HEK293 (cell line): ENCODE data around the gene CTSZ.

Experiments
- CTCF ChIA-PET: fragments of 350-600 bp; formaldehyde crosslinking; extraction: SDS; loops from one replicate; lab custom pipeline; 2021; ENCODE audit warnings: antibody characterized with exemption; lab: Yijun Ruan, JAX
- POLR2A ChIA-PET: fragments of 300-600 bp; formaldehyde crosslinking; extraction: SDS; loops from one replicate; lab custom pipeline; 2020; ENCODE audit warnings: antibody characterized with exemption, inconsistent platforms; lab: Yijun Ruan, JAX
- H3K27ac ChIP-seq: fragments of 200-500 bp; sonication (Bioruptor generic); 2 replicates; pipeline ENCODE4 v1.5.1; 2014; ENCODE audit warnings: low read depth, low read length, control low read depth, inconsistent platforms; ENCODE audit errors: extremely low read depth
- H3K36me3 ChIP-seq, 2 experiments: fragments of 200-500 bp in 1 of 2; sonication (Bioruptor generic) in 1 of 2; 1 replicate in 1 of 2; 2 replicates in 1 of 2; pipeline ENCODE4 v1.5.1; 2014 to 2017; ENCODE audit warnings: inconsistent platforms in 2 of 2, low read length in 2 of 2; ENCODE audit not compliant: control insufficient read depth in 2 of 2, insufficient read depth in 1 of 2
- H3K4me1 ChIP-seq: fragments of 200-500 bp; sonication (Bioruptor generic); 2 replicates; pipeline ENCODE4 v1.5.1; 2014; ENCODE audit warnings: mild to moderate bottlenecking, low read length, inconsistent platforms; ENCODE audit not compliant: control insufficient read depth, insufficient read depth
- H3K4me3 ChIP-seq: 2 replicates; pipeline ENCODE4 v1.5.1; 2011; ENCODE audit warnings: low read depth, mild to moderate bottlenecking, control low read depth, low read length, moderate library complexity
- H3K9me3 ChIP-seq: fragments of 200-500 bp; sonication (Bioruptor generic); 2 replicates; pipeline ENCODE4 v1.5.1; 2014; ENCODE audit warnings: low read depth, low read length, inconsistent platforms; ENCODE audit not compliant: control insufficient read depth, insufficient read depth
- GLIS1 ChIP-seq: fragments of 450-650 bp; formaldehyde crosslinking; IDR thresholded peaks from 2 replicates; pipeline ENCODE4 v1.5.1; 2016; ENCODE audit warnings: missing biosample characterization, missing genetic modification characterization
- KLF7 ChIP-seq: fragments of 450-650 bp; formaldehyde crosslinking; IDR thresholded peaks from 2 replicates; pipeline ENCODE4 v1.5.1; 2016; ENCODE audit warnings: missing biosample characterization, missing genetic modification characterization, borderline replicate concordance
- PRDM4 ChIP-seq: fragments of 450-650 bp; formaldehyde crosslinking; IDR thresholded peaks from 2 replicates; pipeline ENCODE4 v1.5.1; 2017; ENCODE audit warnings: missing biosample characterization, missing genetic modification characterization
- SP3 ChIP-seq: fragments of 450-650 bp; formaldehyde crosslinking; IDR thresholded peaks from 2 replicates; pipeline ENCODE4 v1.5.1; 2016; ENCODE audit warnings: missing biosample characterization, missing genetic modification characterization
- ZBTB17 ChIP-seq: fragments of 450-650 bp; formaldehyde crosslinking; IDR thresholded peaks from 2 replicates; pipeline ENCODE4 v1.5.1; 2016; ENCODE audit warnings: missing biosample characterization, missing genetic modification characterization
- ZBTB26 ChIP-seq: fragments of 450-650 bp; formaldehyde crosslinking; optimal IDR thresholded peaks from 2 replicates; pipeline ENCODE3; 2016; ENCODE audit warnings: missing biosample characterization, mild to moderate bottlenecking, missing genetic modification characterization
- ZFP3 ChIP-seq: fragments of 450-650 bp; formaldehyde crosslinking; IDR thresholded peaks from 2 replicates; pipeline ENCODE4 v1.5.1; 2016; ENCODE audit warnings: low read depth, missing biosample characterization, missing genetic modification characterization
- ZNF114 ChIP-seq: fragments of 450-650 bp; formaldehyde crosslinking; IDR thresholded peaks from 2 replicates; pipeline ENCODE4 v1.5.0; 2017; ENCODE audit warnings: missing biosample characterization, missing genetic modification characterization
- ZNF146 ChIP-seq: fragments of 450-650 bp; formaldehyde crosslinking; IDR thresholded peaks from 2 replicates; pipeline ENCODE4 v1.5.1; 2016; ENCODE audit warnings: missing biosample characterization, missing genetic modification characterization
- ZNF148 ChIP-seq: fragments of 450-650 bp; formaldehyde crosslinking; IDR thresholded peaks from 2 replicates; pipeline ENCODE4 v1.5.0; 2017; ENCODE audit warnings: missing biosample characterization, missing genetic modification characterization, borderline replicate concordance
- ZNF169 ChIP-seq: fragments of 450-650 bp; formaldehyde crosslinking; IDR thresholded peaks from 2 replicates; pipeline ENCODE4 v1.5.1; 2016; ENCODE audit warnings: missing biosample characterization, missing genetic modification characterization
- ZNF274 ChIP-seq, 2 experiments: fragments of 200-500 bp in 1 of 2; fragments of 450-650 bp in 1 of 2; sonication (Bioruptor generic) in 1 of 2; formaldehyde crosslinking in 1 of 2; IDR thresholded peaks; 2 replicates each; pipeline versions ENCODE4 v1.5.1 to v1.6.1; 2014 to 2016; ENCODE audit warnings: borderline replicate concordance in 1 of 2, inconsistent platforms in 1 of 2, low read length in 1 of 2, missing biosample characterization in 1 of 2, missing genetic modification characterization in 1 of 2
- ZNF280D ChIP-seq: fragments of 450-650 bp; formaldehyde crosslinking; IDR thresholded peaks from 2 replicates; pipeline ENCODE4 v1.5.1; 2016; ENCODE audit warnings: missing biosample characterization, missing genetic modification characterization
- ZNF433 ChIP-seq: fragments of 450-650 bp; formaldehyde crosslinking; IDR thresholded peaks from 2 replicates; pipeline ENCODE4 v1.5.1; 2016; ENCODE audit warnings: missing biosample characterization, missing genetic modification characterization, low read depth
- ZNF548 ChIP-seq: fragments of 450-650 bp; formaldehyde crosslinking; IDR thresholded peaks from 2 replicates; pipeline ENCODE4 v1.5.1; 2016; ENCODE audit warnings: missing biosample characterization, missing genetic modification characterization
- ZNF624 ChIP-seq: fragments of 450-650 bp; formaldehyde crosslinking; IDR thresholded peaks from 2 replicates; pipeline ENCODE4 v1.5.1; 2017; ENCODE audit warnings: missing biosample characterization, missing genetic modification characterization
- ZNF660 ChIP-seq: fragments of 450-650 bp; IDR thresholded peaks from 2 replicates; pipeline ENCODE4 v1.5.1; 2018; ENCODE audit warnings: missing biosample characterization, mild to moderate bottlenecking, missing genetic modification characterization
- ZNF692 ChIP-seq: fragments of 450-650 bp; formaldehyde crosslinking; IDR thresholded peaks from 2 replicates; pipeline ENCODE4 v1.5.1; 2016; ENCODE audit warnings: missing biosample characterization, missing genetic modification characterization
- ZNF747 ChIP-seq: fragments of 450-650 bp; formaldehyde crosslinking; IDR thresholded peaks from 2 replicates; pipeline ENCODE4 v1.5.1; 2016; ENCODE audit warnings: missing biosample characterization, missing genetic modification characterization
- ZNF785 ChIP-seq: fragments of 450-650 bp; formaldehyde crosslinking; IDR thresholded peaks from 2 replicates; pipeline ENCODE4 v1.5.1; 2016; ENCODE audit warnings: missing biosample characterization, missing genetic modification characterization
- ZSCAN23 ChIP-seq: fragments of 450-650 bp; formaldehyde crosslinking; IDR thresholded peaks from 2 replicates; pipeline ENCODE4 v1.5.1; 2016; ENCODE audit warnings: missing biosample characterization, missing genetic modification characterization

Gene CTSZ

GRCh38 chr20:58993332-58994248 lies 13.5 kb downstream of the CTSZ start (continued):
- TF ChIP-seq ZBTB26 (tag by site-specific recombination) = no peak

GRCh38 chr20:58992911-58993310 lies 14.1 kb downstream of the CTSZ start:
- ChIA-PET CTCF (interaction anchor here (0.7 kb wide), 1 partner anchor 759 kb away, joined by 3 read pairs; no protein-coding TSS in a partner anchor), POLR2A (interaction anchor here (0.6 to 2.0 kb wide), 2 partner anchors 39 to 514 kb away, joined by 6 to 7 read pairs; partner anchors contain the start of gene ATP5F1E)
- Histone ChIP-seq H3K36me3 (peaks cover 27 to 98% of the 10 kb centered on the region in 2 experiments), H3K4me3 (no peak overlapping the region), H3K27ac (no peak overlapping the region), H3K9me3 (no peaks in the 10 kb centered on the region), H3K4me1 (no peaks in the 10 kb centered on the region)
- TF ChIP-seq ZNF274 (IDR thresholded peaks at IDR 0.05; ENCODE audit: low read length) (no peak), ZNF274 (tag by site-specific recombination; IDR thresholded peaks at IDR 0.05; ENCODE audit: borderline replicate concordance) (no peak), ZNF692 (tag by site-specific recombination) (no peak), ZNF280D (tag by site-specific recombination) (no peak), KLF7 (tag by site-specific recombination) (no peak), ZNF624 (tag by site-specific recombination) (no peak), ZNF660 (tag by site-specific recombination) (no peak), ZFP3 (tag by site-specific recombination) (no peak), ZNF747 (tag by site-specific recombination) (no peak), ZSCAN23 (tag by site-specific recombination) (no peak), ZNF169 (tag by site-specific recombination) (no peak), ZBTB17 (tag by site-specific recombination) (no peak)

- no peak overlapping the region for H3K27ac ChIP-seq
- no peaks in the 10 kb centered on the region for H3K9me3 ChIP-seq
- no peaks in the 10 kb centered on the region for H3K4me1 ChIP-seq
- POLR2A ChIA-PET = no interaction called here
- CTCF ChIA-PET = no interaction called here
- H3K4me3 ChIP-seq = no peak overlapping the region
- peaks cover 23 to 100% of the 10 kb centered on the region in 2 experiments; a peak in 2 of 3 replicates for H3K36me3 ChIP-seq
- TF ChIP-seq PRDM4 (tag by site-specific recombination) (no peak), ZNF114 (no peak), ZNF148 (no peak), ZNF785 (tag by site-specific recombination) (no peak), ZNF548 (tag by site-specific recombination) (no peak), SP3 (tag by site-specific recombination) (no peak), ZNF433 (tag by site-specific recombination) (no peak), GLIS1 (tag by site-specific recombination) (no peak), ZNF146 (no peak)
Measured at GRCh38 chr20:58991715-58992114, 15.3 kb downstream of the CTSZ start.
